Measurements from ENCODE around the gene IL12RB2. TPM values are rescaled to one million over a fixed set of nuclear protein-coding genes. Genes with fewer than 3 reads are reported as not detected.
"Not testable (repeated sequence)": the region's sequence is repeated elsewhere in the genome, so short reads cannot be mapped to it uniquely, and the experiment has no call there.

The IL12RB2 gene
- total RNA-seq, 1 donor from 2014 or later = 0.43 TPM

DNA sequence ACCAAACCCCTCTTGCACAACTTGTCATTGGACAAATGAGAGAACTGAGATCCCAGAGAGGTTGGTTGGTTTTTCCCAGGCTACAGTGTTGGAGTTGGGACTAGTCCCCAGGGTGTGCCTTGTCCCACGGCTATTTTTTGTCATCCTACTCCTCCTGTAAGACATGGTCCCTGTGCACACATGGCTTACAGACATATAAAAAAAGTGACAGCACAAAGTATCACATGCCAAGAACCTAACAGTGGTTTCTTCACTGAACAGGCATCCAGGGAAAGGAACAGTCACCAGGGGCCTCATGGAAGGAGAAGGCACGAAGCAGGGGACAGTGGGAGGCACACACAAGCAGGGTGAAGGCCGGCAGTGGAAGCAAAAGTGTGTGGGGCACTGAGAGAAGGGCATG, 86.1 kb downstream of the IL12RB2 start:
- peak; percentile 45 for ATAC-seq
- no peak for DNase-seq (ENCODE audit: low spot score)

DNA sequence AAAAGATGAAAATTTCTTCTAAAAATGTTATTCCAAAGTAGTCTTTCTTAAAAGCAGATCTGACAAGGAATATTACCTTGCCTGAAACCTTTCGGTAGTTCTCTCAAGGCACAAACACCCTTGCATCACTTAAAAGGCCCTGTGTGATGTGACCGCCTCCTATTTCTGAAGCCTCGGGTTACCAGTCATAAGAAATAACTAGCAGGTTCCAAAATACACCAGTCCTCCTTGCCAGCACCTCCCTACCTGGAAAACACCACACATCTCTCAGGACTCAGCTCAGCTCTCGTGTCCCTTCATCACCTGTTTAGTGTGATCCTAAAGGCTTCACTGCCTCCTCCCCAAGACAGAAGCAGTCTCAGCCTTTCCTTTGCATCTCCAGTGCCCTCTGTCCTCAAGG, 86.9 kb downstream of the IL12RB2 start:
- DNase-seq (ENCODE audit: low spot score) = no peak
- ATAC-seq = no peak

DNA sequence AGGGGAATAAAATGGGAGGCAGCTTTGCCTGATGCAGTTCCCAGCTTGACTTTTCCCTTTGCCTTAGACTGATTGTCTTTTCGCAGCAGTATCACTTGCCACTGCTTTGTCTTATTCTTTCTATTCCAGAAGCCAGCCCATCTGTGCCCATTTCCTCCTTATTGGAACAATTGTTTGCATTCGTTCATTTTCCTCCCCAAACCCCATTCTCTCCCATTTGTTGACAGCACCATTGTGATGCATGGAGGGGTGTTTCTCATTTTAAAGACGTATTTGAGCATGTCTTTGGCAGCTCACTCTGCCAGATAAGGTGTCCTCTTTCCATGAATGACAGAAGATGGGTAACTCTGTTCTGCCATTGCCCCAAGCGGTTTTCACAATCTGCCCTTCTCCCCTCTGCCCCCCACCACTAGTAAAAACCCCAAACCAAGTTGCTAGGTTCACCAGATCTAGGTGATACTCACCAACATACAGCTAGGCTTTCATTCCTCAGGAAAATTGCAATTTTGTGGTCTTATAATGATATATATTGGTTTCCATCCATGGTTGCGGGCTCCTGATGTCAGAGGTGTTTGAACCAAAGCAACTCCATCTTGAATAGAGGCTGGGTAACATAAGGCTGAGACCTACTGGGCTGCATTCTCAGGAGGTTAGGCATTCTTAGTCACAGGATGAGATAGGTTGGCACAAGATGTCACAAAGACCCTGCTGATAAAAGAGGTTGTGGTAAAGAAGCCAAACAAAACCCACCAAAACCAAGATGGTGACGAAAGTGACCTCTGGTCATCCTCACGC, 91.7 kb downstream of the IL12RB2 start:
- ATAC-seq (no peak), DNase-seq (ENCODE audit: low spot score) (no peak)

DNA sequence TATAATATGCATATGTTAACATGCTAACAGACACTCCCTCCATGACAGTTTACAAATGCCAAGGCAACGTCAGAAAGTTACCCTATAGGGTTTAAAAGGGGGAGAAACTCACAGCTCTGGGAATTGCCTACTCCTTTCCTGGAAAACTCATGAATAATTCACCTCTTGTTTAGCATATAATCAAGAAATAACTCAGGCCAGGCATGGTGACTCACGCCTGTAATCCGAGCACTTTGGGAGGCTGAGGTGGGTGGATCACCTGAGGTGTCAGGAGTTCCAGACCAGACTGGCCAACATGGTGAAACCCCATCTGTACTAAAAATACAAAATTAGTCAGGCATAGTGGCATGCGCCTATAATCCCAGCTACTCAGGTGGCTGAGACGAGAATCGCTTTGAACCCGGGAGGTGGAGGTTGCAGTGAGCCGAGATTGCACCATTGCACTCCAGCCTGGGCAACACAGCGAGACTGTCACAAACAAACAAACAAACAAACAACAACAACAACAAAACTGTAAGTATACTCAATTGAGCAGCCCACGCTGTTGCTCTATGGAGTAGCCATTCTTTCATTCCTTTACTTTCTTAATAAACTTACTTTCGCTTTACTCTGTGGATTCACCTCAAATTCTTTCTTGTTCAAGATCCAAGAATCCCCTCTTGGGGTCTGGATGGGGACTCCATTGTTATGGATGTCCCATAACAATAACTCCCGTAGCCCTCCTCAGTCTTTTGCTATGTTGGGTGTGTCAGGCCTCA, 92.5 kb downstream of the IL12RB2 start:
- not testable (repeated sequence) for DNase-seq (ENCODE audit: low spot score); ATAC-seq

DNA sequence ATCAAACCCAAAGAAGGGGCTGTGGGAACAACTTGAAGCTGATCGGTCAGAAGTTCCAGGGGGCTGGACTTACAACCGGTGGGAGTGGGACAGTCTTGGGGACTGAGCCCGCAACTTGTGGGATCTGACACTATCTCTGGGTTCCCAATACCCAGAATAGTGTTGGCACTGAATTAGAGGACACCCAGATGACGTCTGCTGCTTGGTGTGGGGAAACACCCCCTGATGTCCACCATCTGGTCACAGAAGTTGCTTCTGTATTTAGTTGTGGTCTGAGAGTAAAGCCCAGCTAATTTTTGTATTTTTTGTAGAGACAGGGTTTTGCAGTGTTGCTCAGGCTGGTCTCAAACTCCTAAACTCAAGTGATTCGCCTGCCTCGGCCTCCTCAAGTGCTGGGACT, 93.8 kb downstream of the IL12RB2 start:
- DNase-seq (ENCODE audit: low spot score) (no peak), ATAC-seq (no peak)

DNA sequence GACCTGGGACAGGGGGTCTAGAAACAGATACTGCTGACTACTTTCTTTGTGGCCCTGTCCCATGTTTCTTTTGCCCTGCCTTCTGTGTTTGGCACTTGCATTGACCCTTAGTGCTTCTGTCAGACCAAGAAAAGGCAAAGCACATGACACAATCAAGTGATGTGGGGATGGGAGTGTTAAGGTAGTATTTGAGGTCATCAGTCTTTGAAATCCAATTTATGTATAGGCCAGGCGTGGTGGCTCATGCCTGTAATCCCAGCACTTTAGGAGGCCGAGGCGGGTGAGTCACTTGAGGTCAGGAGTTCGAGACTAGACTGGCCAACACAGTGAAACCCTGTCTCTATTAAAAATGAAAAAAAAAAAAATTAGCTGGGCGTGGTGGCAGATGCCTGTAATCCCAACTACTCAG, 96.5 kb downstream of the IL12RB2 start:
- ATAC-seq = no peak
- no peak for DNase-seq (ENCODE audit: low spot score)

DNA sequence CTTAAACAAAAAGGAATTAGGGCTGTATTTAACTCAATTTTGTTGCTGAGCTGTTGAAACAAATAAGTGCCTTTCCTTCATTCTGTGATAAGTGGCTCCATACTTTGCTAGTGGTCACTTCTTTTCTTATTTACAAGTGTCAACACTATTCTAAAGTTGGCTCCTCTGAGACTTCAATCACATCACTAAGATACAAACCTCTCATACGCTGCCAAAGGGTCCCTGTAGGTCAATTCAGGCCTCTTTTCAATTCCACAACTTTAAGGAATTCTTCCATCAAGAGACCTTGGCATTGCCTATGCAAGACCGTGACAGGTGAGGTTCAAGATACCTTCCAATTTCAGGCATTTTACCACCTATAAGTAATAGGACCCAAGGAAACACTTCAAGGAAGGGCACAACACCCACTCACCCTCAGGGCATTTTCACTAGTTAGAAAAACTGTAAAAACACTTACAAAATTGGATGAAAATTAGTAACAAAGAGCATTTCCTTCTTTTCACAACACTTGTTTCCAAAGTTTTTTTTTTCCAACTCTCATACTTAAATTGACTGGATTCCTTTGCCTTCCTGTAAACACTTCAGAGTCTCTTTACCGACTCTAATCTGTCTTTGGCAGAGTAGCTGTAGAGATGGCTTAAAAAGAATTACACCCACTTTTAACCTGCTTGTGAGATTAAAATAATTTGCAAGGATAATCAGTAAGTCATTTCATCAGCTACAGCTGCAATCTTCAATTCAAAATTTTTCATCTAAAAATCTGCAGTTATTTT, 98.0 kb downstream of the IL12RB2 start:
- ATAC-seq (no peak), DNase-seq (ENCODE audit: low spot score) (no peak)

DNA sequence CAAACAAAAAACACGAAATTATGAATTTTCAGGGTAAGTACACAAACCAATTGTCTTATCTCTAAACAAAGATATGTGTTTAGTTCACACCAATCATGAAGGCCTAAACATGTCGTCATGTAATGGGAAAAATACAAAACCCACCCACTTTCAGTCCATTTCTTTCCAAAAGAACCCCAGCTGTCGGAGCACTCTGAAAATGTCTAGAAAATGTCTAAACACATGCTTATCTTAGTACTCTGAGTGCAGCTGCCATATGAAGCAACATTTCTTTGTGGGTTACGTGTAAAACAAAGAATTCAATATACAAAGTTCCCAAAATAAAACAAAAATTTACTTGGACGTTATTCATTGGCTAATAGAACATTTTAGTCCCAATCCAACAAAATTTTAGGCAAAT, 99.8 kb downstream of the IL12RB2 start:
- no peak for DNase-seq (ENCODE audit: low spot score)

DNA sequence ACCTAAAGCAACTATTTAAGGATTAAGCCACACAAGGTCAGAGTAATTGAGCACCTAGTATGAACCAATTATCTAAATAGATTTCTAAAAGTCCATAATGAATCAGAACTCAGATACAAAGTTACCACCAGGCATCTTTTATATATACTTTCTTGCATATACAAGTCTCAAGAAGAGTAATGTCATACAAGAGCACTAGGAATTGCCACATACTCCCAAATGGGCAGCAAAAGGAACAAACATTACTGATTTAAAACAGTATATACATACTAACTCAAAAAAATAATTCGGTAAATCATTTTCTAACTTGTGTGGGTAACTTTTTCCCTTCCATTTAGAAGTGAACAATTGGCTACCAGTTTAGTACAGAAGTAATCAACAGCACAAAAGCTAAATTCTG, 100.5 kb downstream of the IL12RB2 start:
- ATAC-seq = no peak
- DNase-seq (ENCODE audit: low spot score) = no peak

More for the DNA sequence above, 99.8 kb downstream of the IL12RB2 start:
- ATAC-seq = no peak

DNA sequence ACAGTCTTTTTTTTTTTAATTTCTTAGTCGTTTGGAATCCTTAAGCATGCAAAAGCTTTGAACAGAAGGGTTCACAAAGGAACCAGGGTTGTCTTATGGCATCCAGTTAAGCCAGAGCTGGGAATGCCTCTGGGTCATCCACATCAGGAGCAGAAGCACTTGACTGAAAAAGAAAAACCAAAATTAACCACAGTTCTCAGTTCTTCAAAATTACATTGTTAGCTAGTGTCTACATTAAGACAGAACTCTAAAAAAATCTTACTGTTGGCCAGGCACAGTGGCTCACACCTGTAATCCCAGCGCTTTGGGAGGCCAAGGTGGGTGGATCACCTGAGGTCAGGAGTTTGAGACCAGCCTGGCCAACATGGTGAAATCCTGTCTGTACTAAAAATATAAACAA, 105.4 kb downstream of the IL12RB2 start:
- not testable (repeated sequence) for ATAC-seq; DNase-seq (ENCODE audit: low spot score)

DNA sequence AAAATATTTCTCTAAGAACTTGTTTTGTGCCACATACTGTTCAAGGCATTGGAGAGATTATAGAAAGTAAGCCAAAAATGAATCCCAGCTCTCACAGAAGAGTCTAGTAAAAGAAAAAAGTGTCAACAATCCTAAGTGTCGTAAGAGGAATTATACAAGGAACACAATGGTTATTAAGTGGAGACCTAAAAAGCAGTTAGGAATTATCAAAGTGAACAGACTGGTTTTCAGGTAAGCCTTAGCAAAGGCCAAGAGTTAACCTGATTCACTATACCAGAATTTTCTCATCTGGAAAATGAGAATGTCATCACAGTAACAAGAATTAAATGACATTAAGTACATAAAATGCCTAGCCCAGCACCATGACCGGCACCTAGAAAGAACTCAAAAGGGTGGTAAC, 106.9 kb downstream of the IL12RB2 start:
- DNase-seq (ENCODE audit: low spot score) (no peak), ATAC-seq (no peak)

DNA sequence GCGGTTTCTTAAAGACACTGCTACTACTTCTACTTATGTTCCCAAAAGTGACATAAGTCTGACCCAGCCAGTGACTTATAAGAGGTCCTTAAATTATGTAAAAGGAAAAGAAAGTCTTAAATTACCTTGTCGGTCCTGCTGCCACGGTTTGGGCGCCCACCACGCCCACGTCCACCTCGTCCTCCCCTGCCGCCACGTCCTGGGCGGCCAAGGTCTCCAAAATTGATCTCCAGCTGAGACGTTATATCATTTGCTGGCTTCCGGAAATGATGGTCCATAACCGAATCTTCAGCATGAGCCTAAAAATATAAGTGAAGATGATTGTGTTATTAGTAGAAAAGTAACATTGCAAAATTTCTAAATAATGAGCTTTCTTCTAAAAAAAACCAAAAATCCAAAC, 107.4 kb downstream of the IL12RB2 start:
- no peak for ATAC-seq
- no peak for DNase-seq (ENCODE audit: low spot score)

DNA sequence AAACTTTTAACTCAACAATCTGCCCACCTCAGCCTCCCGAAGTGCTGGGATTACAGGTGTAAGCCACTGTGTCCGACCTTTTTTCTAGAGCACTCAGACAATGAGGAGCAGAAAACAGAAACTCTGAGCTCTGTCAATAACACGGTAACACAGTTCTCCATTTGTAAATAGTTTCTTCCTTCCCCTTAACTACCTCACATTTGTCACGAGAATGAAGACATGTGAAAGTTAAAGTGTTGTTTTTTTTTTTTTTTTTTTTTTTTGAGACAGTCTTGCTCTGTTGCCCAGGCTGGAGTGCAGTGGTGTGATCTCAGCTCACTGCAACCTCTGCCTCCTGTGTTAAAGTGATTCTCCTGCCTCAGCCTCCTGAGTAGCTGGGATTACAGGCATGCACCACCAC, 110.1 kb downstream of the IL12RB2 start:
- not testable (repeated sequence) for DNase-seq (ENCODE audit: low spot score); ATAC-seq

DNA sequence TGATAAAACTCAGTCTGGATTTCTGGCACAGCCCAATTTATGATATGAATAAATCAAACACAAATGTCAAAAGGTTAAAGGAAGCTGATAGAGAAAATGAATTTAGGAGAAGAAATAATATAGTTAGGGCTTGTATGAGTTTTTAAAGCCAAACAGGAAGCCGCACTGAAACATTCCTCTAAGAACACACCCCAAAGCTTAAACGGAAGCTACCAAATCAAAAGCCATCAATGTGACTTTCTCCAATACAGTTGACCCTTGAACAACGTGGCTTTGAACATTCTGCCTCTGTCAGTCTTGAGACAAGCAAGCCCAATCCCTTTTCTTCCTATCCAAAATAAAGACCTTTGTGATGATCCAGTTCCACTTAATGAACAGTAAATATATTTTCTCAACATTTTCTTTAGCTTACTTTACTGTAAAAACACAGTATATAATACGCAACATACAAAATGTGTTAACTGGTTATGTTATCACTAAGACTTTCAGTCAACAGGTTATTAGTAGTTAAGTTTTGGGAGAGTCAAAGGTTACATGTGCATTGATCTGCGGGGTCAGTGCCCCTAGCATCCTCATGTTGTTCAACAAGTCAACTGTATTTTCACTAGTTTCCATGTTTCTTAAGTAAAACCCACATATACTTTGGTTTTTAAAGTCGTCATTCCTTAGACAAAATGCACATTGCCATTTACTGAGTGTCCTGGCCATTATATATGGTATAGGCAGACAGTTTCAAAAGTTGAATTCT, 111.3 kb downstream of the IL12RB2 start:
- DNase-seq (ENCODE audit: low spot score) = no peak
- no peak for ATAC-seq

DNA sequence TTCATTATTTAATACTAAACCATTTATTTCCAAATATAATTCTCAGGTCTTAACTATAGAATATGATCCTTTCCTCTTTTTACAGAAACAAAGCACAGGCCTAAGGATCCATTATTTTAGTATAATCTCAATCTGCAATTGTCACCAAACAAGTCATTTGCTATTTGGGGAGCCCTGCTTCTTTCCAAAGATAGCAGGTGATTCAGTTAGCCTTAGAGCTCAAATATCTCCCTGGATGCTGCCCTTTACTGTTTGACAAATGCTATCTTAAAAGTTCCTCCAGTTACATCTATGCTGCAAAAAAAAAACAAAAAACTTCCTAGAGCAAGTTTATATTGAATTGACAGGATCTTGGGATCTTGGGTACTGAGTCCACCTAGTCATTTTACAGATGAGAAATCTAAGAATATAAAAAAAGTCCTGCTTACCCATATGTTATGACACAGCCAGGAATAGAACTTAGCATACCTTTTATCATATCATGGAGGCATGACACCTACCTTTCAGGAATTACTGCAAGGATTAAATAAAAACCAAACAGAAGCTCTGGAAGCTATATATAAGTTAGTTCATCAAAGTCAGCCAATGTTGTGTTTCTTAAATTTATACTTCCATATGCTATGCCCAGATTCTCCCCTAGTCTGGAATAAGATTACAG, 113.3 kb downstream of the IL12RB2 start:
- ATAC-seq (no peak), DNase-seq (ENCODE audit: low spot score) (no peak)

DNA sequence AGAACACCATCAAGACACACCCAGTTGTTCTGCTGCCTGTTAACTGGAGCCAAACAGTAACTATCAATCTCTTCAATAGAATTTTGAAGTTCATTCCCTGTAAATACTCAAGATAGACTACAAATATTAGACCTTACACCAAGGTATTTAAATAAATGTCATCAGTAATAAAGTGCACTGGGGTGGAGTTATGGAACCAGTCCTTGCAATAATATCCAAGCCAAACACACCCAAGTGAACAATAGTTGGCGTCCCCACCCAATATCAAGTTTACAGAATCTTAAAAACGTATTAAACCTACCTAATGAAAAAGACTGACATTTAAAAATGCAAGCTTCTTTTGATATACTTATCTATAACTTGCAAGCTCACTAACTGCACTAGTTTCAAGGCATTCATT, 119.8 kb downstream of the IL12RB2 start:
- no peak for DNase-seq (ENCODE audit: low spot score)

DNA sequence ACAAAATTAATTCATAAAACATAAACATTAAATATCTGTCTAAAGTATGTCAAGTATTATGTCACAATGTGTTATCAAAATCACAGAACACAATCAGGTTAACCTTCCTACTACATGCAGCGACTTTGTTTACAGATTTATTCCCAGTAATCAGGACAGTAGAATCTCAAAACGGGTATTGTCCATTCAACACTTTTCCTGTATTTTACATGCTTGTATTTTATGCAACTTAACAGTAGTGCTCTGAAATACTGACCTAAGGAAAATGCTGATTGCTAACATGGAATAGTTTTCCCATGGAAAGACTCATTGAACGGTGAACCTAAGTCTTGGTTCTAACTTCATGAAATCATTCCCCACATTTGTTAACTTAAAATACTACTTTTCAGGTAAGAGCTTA, 120.3 kb downstream of the IL12RB2 start:
- DNase-seq (ENCODE audit: low spot score) (no peak), ATAC-seq (no peak)

More for the DNA sequence above, 119.8 kb downstream of the IL12RB2 start:
- no peak for ATAC-seq

DNA sequence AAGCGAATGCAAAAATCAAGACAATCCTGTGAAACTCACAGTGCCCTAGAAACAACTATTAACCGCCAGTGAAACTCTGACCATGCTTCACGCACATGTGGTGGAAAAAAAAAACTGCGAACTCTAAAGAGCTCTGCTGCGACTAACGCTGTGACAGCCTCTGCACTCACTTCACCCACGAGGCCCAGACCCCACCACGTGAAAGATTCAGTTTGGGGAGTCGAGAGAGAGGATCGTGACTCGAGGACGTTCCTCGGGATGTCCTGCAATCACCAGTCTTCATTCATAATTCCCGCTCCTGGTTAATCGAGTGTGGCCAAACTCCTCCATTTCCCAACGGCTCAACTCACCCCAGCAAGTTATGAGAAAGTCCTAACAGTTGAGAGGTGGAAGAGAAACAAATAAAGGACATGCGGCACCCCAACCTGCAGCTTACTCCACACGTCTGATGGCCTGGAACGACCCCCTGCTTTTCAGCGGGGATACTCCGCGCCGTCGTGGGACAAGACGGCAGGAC, 121.4 kb downstream of the IL12RB2 start:
- ATAC-seq (no peak), DNase-seq (ENCODE audit: low spot score) (no peak)

DNA sequence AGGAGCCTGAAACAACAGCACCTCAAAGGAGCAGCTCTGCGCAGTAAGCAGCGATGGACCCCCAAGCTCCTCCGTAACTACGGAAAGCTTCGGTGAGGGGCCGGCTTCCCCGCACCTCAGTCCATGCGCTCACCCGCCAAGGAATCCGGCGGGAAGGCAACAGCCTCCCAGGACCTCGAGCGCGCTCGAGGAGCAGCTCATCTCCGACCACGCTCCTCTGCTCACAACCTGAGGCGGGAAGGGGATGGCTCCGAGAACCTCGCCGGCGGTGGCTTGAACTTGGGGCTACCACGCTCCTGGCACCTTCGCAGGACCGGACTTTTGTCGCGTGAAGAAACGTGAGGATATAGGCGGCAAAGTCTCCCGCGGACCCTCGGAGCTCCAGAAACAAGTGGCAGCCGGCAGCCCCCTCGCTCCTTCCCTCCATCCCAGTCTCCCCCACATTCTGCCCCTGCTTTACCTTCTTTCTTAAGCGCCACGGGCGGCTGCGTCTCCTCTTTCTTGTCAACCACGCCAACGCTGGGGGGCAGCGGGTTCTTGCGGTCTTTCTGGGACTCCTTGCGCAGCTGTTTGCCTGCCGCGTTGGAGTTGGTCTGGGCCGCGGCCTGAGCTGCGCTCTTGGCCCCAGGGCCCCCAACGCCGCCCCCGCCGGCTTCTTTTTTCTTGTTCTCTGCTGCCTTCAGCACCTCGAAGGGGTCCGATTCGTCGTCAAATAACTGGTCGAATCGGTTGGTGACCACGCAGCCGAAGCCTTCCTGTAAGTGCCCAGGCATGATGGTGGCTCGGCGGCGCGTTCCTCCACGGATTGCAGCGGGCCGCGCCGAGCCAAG, 122.1 kb downstream of the IL12RB2 start:
- peak; percentile 52 for DNase-seq (ENCODE audit: low spot score)
- ATAC-seq = peak; percentile 6

All from left lobe of liver (tissue), 2 donors.